Liver (tissue), 3 donors: ENCODE results near the gene SMPD3.

Experiments used
- EGR1 ChIP-seq, 2 donors: IDR thresholded peaks; 2 replicates each; pipeline ENCODE4 v1.6.1; 2016 to 2018; ENCODE audit warnings: antibody characterized with exemption in 2 of 2, low read depth in 2 of 2
- GABPA ChIP-seq, 2 donors: IDR thresholded peaks in 1 of 2; conservative IDR thresholded peaks in 1 of 2; 2 replicates each; pipeline ENCODE4 v1.6.1; 2016; ENCODE audit warnings: antibody characterized with exemption in 2 of 2, mild to moderate bottlenecking in 1 of 2, moderate library complexity in 1 of 2
- HNF4A ChIP-seq, 2 donors: conservative IDR thresholded peaks; 2 replicates each; pipeline ENCODE4 v1.6.1; 2016; ENCODE audit warnings: antibody characterized with exemption in 2 of 2, mild to moderate bottlenecking in 2 of 2
- JUND ChIP-seq, 2 donors: IDR thresholded peaks; 2 replicates each; pipeline ENCODE4 v1.6.1; 2016; ENCODE audit warnings: antibody characterized with exemption in 2 of 2
- RAD21 ChIP-seq, 2 donors: IDR thresholded peaks; 2 replicates each; pipeline ENCODE4 v1.6.1; 2016; ENCODE audit warnings: antibody characterized with exemption in 2 of 2, mild to moderate bottlenecking in 2 of 2
- TAF1 ChIP-seq: conservative IDR thresholded peaks from 2 replicates; pipeline ENCODE4 v1.6.1; 2016; ENCODE audit warnings: antibody characterized with exemption, mild to moderate bottlenecking
- TF ChIP-seq, protein P1 (sequence below): fragments of 150-350 bp; IDR thresholded peaks from 2 replicates; pipeline ENCODE4 v1.5.1; 2017; ENCODE audit warnings: improper control_type of control experiment, low read depth, low read length; ENCODE audit not compliant: missing input control
- TF ChIP-seq, protein P2 (sequence below): IDR thresholded peaks from 2 replicates; pipeline ENCODE4 v1.6.1; 2016; ENCODE audit warnings: antibody characterized with exemption
- TF ChIP-seq, protein P3 (sequence below): IDR thresholded peaks from 2 replicates; pipeline ENCODE4 v1.6.1; 2016; ENCODE audit warnings: antibody characterized with exemption
- TF ChIP-seq, protein P4 (sequence below): IDR thresholded peaks from 2 replicates; pipeline ENCODE4 v1.6.1; 2016; ENCODE audit warnings: antibody characterized with exemption, mild to moderate bottlenecking
- TF ChIP-seq, protein P5 (sequence below): IDR thresholded peaks from 2 replicates; pipeline ENCODE4 v1.6.1; 2016; ENCODE audit warnings: antibody characterized with exemption
- donor health status: healthy.
- donor health status: healthy.

- TF ChIP-seq, protein P1, sequence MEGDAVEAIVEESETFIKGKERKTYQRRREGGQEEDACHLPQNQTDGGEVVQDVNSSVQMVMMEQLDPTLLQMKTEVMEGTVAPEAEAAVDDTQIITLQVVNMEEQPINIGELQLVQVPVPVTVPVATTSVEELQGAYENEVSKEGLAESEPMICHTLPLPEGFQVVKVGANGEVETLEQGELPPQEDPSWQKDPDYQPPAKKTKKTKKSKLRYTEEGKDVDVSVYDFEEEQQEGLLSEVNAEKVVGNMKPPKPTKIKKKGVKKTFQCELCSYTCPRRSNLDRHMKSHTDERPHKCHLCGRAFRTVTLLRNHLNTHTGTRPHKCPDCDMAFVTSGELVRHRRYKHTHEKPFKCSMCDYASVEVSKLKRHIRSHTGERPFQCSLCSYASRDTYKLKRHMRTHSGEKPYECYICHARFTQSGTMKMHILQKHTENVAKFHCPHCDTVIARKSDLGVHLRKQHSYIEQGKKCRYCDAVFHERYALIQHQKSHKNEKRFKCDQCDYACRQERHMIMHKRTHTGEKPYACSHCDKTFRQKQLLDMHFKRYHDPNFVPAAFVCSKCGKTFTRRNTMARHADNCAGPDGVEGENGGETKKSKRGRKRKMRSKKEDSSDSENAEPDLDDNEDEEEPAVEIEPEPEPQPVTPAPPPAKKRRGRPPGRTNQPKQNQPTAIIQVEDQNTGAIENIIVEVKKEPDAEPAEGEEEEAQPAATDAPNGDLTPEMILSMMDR = no peak
- TF ChIP-seq, protein P2, sequence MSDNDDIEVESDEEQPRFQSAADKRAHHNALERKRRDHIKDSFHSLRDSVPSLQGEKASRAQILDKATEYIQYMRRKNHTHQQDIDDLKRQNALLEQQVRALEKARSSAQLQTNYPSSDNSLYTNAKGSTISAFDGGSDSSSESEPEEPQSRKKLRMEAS = no peak
- no peak for TF ChIP-seq JUND (IDR thresholded peaks at IDR 0.05)
- TF ChIP-seq HNF4A (conservative IDR thresholded peaks at IDR 0.05) = no peak
- TF ChIP-seq RAD21 (IDR thresholded peaks at IDR 0.05) = no peak
- TF ChIP-seq, protein P3, sequence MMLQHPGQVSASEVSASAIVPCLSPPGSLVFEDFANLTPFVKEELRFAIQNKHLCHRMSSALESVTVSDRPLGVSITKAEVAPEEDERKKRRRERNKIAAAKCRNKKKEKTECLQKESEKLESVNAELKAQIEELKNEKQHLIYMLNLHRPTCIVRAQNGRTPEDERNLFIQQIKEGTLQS = no peak
- TF ChIP-seq TAF1 = no peak
- no peak for TF ChIP-seq GABPA (IDR thresholded peaks at IDR 0.05 in 1 of 2, conservative IDR thresholded peaks at IDR 0.05 in 1 of 2)
- TF ChIP-seq, protein P4, sequence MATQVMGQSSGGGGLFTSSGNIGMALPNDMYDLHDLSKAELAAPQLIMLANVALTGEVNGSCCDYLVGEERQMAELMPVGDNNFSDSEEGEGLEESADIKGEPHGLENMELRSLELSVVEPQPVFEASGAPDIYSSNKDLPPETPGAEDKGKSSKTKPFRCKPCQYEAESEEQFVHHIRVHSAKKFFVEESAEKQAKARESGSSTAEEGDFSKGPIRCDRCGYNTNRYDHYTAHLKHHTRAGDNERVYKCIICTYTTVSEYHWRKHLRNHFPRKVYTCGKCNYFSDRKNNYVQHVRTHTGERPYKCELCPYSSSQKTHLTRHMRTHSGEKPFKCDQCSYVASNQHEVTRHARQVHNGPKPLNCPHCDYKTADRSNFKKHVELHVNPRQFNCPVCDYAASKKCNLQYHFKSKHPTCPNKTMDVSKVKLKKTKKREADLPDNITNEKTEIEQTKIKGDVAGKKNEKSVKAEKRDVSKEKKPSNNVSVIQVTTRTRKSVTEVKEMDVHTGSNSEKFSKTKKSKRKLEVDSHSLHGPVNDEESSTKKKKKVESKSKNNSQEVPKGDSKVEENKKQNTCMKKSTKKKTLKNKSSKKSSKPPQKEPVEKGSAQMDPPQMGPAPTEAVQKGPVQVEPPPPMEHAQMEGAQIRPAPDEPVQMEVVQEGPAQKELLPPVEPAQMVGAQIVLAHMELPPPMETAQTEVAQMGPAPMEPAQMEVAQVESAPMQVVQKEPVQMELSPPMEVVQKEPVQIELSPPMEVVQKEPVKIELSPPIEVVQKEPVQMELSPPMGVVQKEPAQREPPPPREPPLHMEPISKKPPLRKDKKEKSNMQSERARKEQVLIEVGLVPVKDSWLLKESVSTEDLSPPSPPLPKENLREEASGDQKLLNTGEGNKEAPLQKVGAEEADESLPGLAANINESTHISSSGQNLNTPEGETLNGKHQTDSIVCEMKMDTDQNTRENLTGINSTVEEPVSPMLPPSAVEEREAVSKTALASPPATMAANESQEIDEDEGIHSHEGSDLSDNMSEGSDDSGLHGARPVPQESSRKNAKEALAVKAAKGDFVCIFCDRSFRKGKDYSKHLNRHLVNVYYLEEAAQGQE = no peak
- no peak for TF ChIP-seq EGR1 (IDR thresholded peaks at IDR 0.05; ENCODE audit: low read depth in 2 of 2)
- TF ChIP-seq, protein P5, sequence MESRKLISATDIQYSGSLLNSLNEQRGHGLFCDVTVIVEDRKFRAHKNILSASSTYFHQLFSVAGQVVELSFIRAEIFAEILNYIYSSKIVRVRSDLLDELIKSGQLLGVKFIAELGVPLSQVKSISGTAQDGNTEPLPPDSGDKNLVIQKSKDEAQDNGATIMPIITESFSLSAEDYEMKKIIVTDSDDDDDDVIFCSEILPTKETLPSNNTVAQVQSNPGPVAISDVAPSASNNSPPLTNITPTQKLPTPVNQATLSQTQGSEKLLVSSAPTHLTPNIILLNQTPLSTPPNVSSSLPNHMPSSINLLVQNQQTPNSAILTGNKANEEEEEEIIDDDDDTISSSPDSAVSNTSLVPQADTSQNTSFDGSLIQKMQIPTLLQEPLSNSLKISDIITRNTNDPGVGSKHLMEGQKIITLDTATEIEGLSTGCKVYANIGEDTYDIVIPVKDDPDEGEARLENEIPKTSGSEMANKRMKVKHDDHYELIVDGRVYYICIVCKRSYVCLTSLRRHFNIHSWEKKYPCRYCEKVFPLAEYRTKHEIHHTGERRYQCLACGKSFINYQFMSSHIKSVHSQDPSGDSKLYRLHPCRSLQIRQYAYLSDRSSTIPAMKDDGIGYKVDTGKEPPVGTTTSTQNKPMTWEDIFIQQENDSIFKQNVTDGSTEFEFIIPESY = no peak
These were observed 67.5 kb downstream of the SMPD3 start for GRCh38 chr16:68380676-68381362.
